HG03442 (cell line): ENCODE results near the gene FEN1.

Experiments
- ATAC-seq: cut with Tn5 transposase; IDR thresholded peaks from one replicate; pipeline ENCODE4 v1.9.1; 2021; ENCODE audit warnings: mild to moderate bottlenecking, moderate library complexity; ENCODE audit not compliant: unreplicated experiment

Gene FEN1

GRCh38 chr11:61793083-61793828, 545 bp downstream of the FEN1 start:
- ATAC-seq = no peak

- no peak for ATAC-seq
These were observed 1.1 kb downstream of the FEN1 start for GRCh38 chr11:61793829-61794204.

GRCh38 chr11:61794579-61794978, 1.9 kb downstream of the FEN1 start:
- no peak for ATAC-seq

GRCh38 chr11:61795459-61795858, 2.7 kb downstream of the FEN1 start:
- ATAC-seq = no peak

GRCh38 chr11:61795876-61796526, 3.3 kb downstream of the FEN1 start:
- ATAC-seq = no peak

- ATAC-seq = no peak
These were observed 4.7 kb downstream of the FEN1 start for GRCh38 chr11:61797263-61797944.

GRCh38 chr11:61799665-61800284, 7.1 kb downstream of the FEN1 start:
- ATAC-seq = no peak

- no peak for ATAC-seq
These were observed 7.9 kb downstream of the FEN1 start for GRCh38 chr11:61800331-61801281.

GRCh38 chr11:61802605-61803004, 9.9 kb downstream of the FEN1 start:
- no peak for ATAC-seq

- ATAC-seq = no peak
These were observed 11.4 kb downstream of the FEN1 start for GRCh38 chr11:61803889-61804647.

- no peak for ATAC-seq
These were observed 12.4 kb downstream of the FEN1 start for GRCh38 chr11:61805146-61805545.

GRCh38 chr11:61806785-61807184, 14.1 kb downstream of the FEN1 start:
- ATAC-seq = no peak

GRCh38 chr11:61810671-61811175, 18.0 kb downstream of the FEN1 start:
- no peak for ATAC-seq

- ATAC-seq = no peak
These were observed 19.1 kb downstream of the FEN1 start for GRCh38 chr11:61811831-61812230.

GRCh38 chr11:61812736-61813411, 20.2 kb downstream of the FEN1 start:
- no peak for ATAC-seq

- no peak for ATAC-seq
These were observed 21.7 kb downstream of the FEN1 start for GRCh38 chr11:61814247-61814957.

- peak; percentile 42 for ATAC-seq
These were observed 22.5 kb downstream of the FEN1 start for GRCh38 chr11:61814958-61815789.
